Cardiac muscle cell (in vitro differentiated cells and primary cell): Measurements from ENCODE around the gene SLC39A6. TPM values are rescaled to one million over a fixed set of nuclear protein-coding genes. Genes with fewer than 3 reads are reported as not detected.

ENCODE experiments used
- DNase-seq, 2 donors: peaks; one replicate each; pipeline versions ENCODE4 v3.0.0 to v3.0.0-alpha.2; 2010 to 2017; ENCODE audit warnings: low read depth in 1 of 2, low spot score in 1 of 2
- H3K27ac ChIP-seq: fragments of 200-600 bp; sonication (generic); 2 replicates; pipeline ENCODE4 v1.5.1; 2016
- H3K27me3 ChIP-seq: fragments of 200-600 bp; sonication (generic); 2 replicates; pipeline ENCODE4 v1.6.0; 2016; ENCODE audit warnings: control low read depth
- H3K36me3 ChIP-seq: fragments of 200-600 bp; sonication (generic); 2 replicates; pipeline ENCODE4 v1.5.1; 2016; ENCODE audit warnings: control low read depth
- H3K4me1 ChIP-seq: fragments of 200-600 bp; sonication (generic); 2 replicates; pipeline ENCODE4 v1.8.1; 2017; ENCODE audit warnings: low read depth, mild to moderate bottlenecking, mixed run types
- H3K4me3 ChIP-seq: fragments of 200-600 bp; sonication (generic); 2 replicates; pipeline ENCODE4 v1.5.1; 2016; ENCODE audit warnings: mild to moderate bottlenecking
- H3K9me3 ChIP-seq: fragments of 200-600 bp; sonication (generic); 2 replicates; pipeline ENCODE4 v1.5.1; 2017; ENCODE audit warnings: low read depth, mild to moderate bottlenecking, control low read depth
- polyA plus RNA-seq: library from polyadenylated mRNA; unstranded; fragments of >200 nt; fragmentation: Nextera tagmentation; extraction: Ambion mirVana; gene quantifications from 2 replicates; pipeline ENCODE4 v1.2.1, GENCODE V29; 2016
- total RNA-seq: library from RNA; depleted of rRNA; stranded (reverse); fragments of >200 nt; gene quantifications from 2 replicates; pipeline ENCODE4 v1.2.3, GENCODE V29; 2016
- TF ChIP-seq, protein P1 (sequence below): IDR thresholded peaks from 2 replicates; pipeline ENCODE4 v1.5.1; 2012; ENCODE audit warnings: low read depth, mild to moderate bottlenecking, low read length

SLC39A6 gene, protein sequence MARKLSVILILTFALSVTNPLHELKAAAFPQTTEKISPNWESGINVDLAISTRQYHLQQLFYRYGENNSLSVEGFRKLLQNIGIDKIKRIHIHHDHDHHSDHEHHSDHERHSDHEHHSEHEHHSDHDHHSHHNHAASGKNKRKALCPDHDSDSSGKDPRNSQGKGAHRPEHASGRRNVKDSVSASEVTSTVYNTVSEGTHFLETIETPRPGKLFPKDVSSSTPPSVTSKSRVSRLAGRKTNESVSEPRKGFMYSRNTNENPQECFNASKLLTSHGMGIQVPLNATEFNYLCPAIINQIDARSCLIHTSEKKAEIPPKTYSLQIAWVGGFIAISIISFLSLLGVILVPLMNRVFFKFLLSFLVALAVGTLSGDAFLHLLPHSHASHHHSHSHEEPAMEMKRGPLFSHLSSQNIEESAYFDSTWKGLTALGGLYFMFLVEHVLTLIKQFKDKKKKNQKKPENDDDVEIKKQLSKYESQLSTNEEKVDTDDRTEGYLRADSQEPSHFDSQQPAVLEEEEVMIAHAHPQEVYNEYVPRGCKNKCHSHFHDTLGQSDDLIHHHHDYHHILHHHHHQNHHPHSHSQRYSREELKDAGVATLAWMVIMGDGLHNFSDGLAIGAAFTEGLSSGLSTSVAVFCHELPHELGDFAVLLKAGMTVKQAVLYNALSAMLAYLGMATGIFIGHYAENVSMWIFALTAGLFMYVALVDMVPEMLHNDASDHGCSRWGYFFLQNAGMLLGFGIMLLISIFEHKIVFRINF
- total RNA-seq (24.1 and 35.0 TPM in 2 replicates), polyA plus RNA-seq (22.7 and 33.7 TPM in 2 replicates)

DNA sequence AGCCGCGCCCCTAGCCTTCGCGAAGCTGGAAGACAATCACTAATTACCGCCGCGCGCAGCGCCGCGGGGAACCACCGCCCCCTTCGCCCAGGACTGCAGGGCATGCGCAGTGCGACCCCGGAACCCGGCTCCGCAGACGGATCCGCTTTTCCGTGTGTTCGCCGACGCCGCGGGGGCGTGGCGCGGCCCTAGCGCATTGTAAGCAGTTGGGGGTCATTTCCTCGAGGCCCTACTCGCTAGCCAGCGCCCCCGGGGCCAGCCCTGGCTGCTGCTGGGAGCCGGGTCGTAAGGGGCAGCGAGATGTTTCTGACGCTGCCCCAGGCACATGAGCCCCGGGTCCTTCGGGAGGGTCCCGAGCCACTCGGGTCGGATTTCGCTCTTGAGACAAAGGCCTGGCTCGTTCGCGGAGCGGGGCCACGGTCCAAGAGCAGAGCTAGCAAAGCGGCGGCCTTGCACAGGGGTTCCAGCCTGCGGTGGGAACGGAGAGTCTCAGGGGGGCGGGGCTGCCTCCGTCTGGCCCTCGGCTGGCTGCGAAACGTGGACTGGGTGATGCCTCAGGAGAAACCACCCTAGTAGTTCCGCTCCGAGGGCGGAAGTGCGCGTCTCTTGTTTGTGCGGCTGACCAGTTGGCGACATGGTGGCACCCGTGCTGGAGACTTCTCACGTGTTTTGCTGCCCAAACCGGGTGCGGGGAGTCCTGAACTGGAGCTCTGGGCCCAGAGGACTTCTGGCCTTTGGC, at the start of gene SLC39A6, which contains the start of gene ELP2:
TSS of gene SLC39A6 (minus strand) at position 41 of the 739 bp plus-strand sequence. CDS start 2,333 bp downstream, outside the sequence.
TSS of gene ELP2 (plus strand) at position 600 of the 739 bp plus-strand sequence. CDS start at position 635, 35 bp downstream.
- peak within 1 kb of the TSS; percentile 87 for H3K4me3 ChIP-seq
- peaks cover 5% of the 10 kb centered on the region for H3K36me3 ChIP-seq
- peaks cover 13% of the 10 kb centered on the region for H3K4me1 ChIP-seq
- H3K9me3 ChIP-seq, result no peaks in the 10 kb centered on the region
- peak within 1 kb of the TSS; percentile 100 for H3K27ac ChIP-seq
- peak; percentile 97 for DNase-seq
- no peaks in the 10 kb centered on the region for H3K27me3 ChIP-seq
- TF ChIP-seq, protein P1, sequence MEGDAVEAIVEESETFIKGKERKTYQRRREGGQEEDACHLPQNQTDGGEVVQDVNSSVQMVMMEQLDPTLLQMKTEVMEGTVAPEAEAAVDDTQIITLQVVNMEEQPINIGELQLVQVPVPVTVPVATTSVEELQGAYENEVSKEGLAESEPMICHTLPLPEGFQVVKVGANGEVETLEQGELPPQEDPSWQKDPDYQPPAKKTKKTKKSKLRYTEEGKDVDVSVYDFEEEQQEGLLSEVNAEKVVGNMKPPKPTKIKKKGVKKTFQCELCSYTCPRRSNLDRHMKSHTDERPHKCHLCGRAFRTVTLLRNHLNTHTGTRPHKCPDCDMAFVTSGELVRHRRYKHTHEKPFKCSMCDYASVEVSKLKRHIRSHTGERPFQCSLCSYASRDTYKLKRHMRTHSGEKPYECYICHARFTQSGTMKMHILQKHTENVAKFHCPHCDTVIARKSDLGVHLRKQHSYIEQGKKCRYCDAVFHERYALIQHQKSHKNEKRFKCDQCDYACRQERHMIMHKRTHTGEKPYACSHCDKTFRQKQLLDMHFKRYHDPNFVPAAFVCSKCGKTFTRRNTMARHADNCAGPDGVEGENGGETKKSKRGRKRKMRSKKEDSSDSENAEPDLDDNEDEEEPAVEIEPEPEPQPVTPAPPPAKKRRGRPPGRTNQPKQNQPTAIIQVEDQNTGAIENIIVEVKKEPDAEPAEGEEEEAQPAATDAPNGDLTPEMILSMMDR, result no peak

DNA sequence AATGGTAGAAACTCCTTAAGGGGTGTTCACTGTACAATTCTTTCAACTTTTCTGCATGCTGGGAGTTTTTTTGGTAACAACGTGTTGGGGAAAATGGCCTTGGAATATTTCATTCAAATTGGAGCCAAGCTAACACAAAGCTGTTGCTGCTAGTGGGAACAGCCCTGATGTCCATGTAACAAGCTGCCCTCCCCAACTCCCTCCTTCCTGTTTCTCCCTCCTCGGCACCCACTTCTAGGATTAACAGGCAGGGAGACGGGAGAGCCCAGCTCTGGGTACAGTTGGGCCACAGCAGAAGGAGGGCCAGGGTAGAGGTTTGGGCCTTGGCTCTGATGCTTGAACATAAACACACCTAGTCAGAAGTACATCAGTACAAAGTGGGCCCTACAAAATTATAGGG, 48.8 kb upstream of the SLC39A6 start:
- H3K27ac ChIP-seq, result no peak overlapping the region
- no peak overlapping the region for H3K4me3 ChIP-seq
- H3K4me1 ChIP-seq, result no peaks in the 10 kb centered on the region
- TF ChIP-seq, protein P1, result no peak
- no peak for DNase-seq
- H3K9me3 ChIP-seq, result no peaks in the 10 kb centered on the region
- peaks cover 28% of the 10 kb centered on the region for H3K36me3 ChIP-seq
- H3K27me3 ChIP-seq, result no peaks in the 10 kb centered on the region

DNA sequence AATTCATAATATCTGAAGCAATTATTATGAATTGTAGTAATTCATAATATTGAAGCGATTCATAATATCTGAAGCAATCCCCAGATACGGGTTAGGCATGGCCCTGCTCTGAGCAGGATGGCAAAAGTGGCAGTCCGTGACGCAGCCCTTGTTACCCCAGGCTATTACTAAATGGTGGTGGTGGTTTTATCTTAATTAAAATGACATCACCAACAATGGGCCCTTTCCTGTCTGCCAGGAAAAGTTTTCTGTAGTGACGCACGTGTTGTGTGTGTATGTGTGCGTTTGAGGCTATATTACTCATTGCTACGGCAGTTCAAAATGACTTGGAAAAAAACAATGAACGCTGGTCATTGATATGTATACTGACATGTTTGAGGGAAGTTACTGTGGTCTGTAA, 47.6 kb upstream of the SLC39A6 start:
- TF ChIP-seq, protein P1, result no peak
- Histone ChIP-seq H3K9me3 (no peaks in the 10 kb centered on the region), H3K27me3 (no peaks in the 10 kb centered on the region), H3K27ac (no peak overlapping the region), H3K4me3 (no peak overlapping the region), H3K4me1 (no peaks in the 10 kb centered on the region), H3K36me3 (peaks cover 33% of the 10 kb centered on the region)
- peak in 1 of 2 donors; percentile 89 for DNase-seq

DNA sequence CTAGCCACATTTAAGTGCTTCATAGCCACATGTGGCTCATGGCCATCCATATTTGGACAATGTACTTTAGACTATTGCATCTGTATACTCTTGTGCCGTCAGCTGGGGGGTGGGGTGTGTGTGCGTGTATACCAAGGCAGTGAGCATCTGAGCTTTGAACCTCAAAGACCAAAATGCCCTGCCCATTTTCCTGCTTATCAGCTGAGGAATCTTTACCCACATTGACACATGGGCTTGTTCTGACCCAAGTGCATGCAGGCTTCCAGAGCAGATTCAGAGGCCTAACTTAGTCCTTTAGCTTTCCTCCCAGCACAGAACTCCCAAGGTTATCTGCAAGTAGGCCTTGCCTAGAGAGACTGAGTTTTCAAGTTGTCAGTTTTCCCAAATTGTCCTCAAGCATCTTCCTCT, 47.0 kb upstream of the SLC39A6 start:
- no peaks in the 10 kb centered on the region for H3K27me3 ChIP-seq
- H3K4me3 ChIP-seq, result no peak overlapping the region
- H3K27ac ChIP-seq, result no peak overlapping the region
- no peaks in the 10 kb centered on the region for H3K9me3 ChIP-seq
- no peaks in the 10 kb centered on the region for H3K4me1 ChIP-seq
- peaks cover 38% of the 10 kb centered on the region for H3K36me3 ChIP-seq
- no peak for DNase-seq
- TF ChIP-seq, protein P1, result no peak

DNA sequence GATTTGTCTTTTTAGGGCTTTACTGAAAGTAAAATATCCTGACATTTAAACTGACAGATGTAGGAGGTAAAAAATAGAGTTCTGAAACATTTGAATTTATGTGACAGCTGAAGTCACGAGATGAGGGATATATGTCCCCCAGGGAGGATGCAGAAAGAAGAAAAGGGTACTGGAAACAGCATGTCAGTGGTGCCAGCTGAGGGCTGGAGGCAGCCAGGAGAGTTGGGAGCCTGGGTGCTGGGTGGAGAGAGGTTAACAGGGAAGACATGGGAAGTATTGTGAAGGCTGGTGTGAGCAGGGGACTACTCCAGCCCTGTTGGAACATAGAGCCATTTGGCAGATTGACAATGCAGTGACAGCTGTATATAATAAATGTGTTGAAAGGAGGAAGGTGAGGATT, 46.3 kb upstream of the SLC39A6 start:
- Histone ChIP-seq H3K9me3 (no peaks in the 10 kb centered on the region), H3K36me3 (peaks cover 42% of the 10 kb centered on the region), H3K4me1 (no peaks in the 10 kb centered on the region), H3K4me3 (no peak overlapping the region), H3K27me3 (no peaks in the 10 kb centered on the region), H3K27ac (no peak overlapping the region)
- no peak for DNase-seq
- TF ChIP-seq, protein P1, result no peak
